Measurements from ENCODE around the gene CCDC12.

Gene CCDC12

GRCh38 chr3:46976326-46977190 lies at the start of gene CCDC12:
Gene CCDC12 (minus strand): TSS chr3:46976745. CDS start chr3:46976732, 13 bp downstream.
- DNase-seq: peak; percentile 98

GRCh38 chr3:47024932-47025331 lies 48.4 kb upstream of the CCDC12 start:
- DNase-seq: no peak

GRCh38 chr3:47022641-47023071 lies 46.1 kb upstream of the CCDC12 start:
- no peak for DNase-seq

GRCh38 chr3:47020311-47020710 lies 43.8 kb upstream of the CCDC12 start:
- no peak for DNase-seq

- DNase-seq: no peak
These were observed 42.7 kb upstream of the CCDC12 start for GRCh38 chr3:47019201-47019600.

GRCh38 chr3:47018269-47018611 lies 41.7 kb upstream of the CCDC12 start:
- DNase-seq: no peak

- no peak for DNase-seq
These were observed 41.1 kb upstream of the CCDC12 start for GRCh38 chr3:47017504-47018268.

- DNase-seq: peak; percentile 38
These were observed 40.4 kb upstream of the CCDC12 start for GRCh38 chr3:47016934-47017435.

GRCh38 chr3:47016086-47016933 lies 39.8 kb upstream of the CCDC12 start:
- DNase-seq: no peak

GRCh38 chr3:47015151-47015550 lies 38.6 kb upstream of the CCDC12 start:
- DNase-seq: no peak

- DNase-seq: no peak
These were observed 37.5 kb upstream of the CCDC12 start for GRCh38 chr3:47014036-47014435.

GRCh38 chr3:47013231-47013630 lies 36.7 kb upstream of the CCDC12 start:
- DNase-seq: no peak

GRCh38 chr3:47012342-47013230 lies 36.0 kb upstream of the CCDC12 start:
- no peak for DNase-seq

- DNase-seq: no peak
These were observed 34.8 kb upstream of the CCDC12 start for GRCh38 chr3:47011371-47011770.

- DNase-seq: no peak
These were observed 34.4 kb upstream of the CCDC12 start for GRCh38 chr3:47010910-47011309.

- DNase-seq: no peak
These were observed 33.7 kb upstream of the CCDC12 start for GRCh38 chr3:47010111-47010712.

GRCh38 chr3:47009225-47010110 lies 32.9 kb upstream of the CCDC12 start:
- DNase-seq: peak; percentile 81

- DNase-seq: no peak
These were observed 32.3 kb upstream of the CCDC12 start for GRCh38 chr3:47008851-47009224.

- DNase-seq: no peak
These were observed 31.8 kb upstream of the CCDC12 start for GRCh38 chr3:47008234-47008796.

Measured in CD4-positive, alpha-beta T cell treated with Interleukin-21 for 1 hour (primary cell).